Keratinocyte (primary cell): ENCODE measurements around the gene AHNAK2. TPM values are rescaled to one million over a fixed set of nuclear protein-coding genes. Genes with fewer than 3 reads are reported as not detected.

Experiments
- DNase-seq: peaks from one replicate; pipeline ENCODE4 v3.0.0-alpha.2; 2011; ENCODE audit warnings: low read depth, missing footprints, low spot score
- FAIRE-seq: peaks from 2 replicates; lab custom pipeline; 2011; peaks lifted over from hg19 to GRCh38; lab: Jason Lieb, UNC
- H2AFZ ChIP-seq: 2 replicates; pipeline ENCODE4 v1.6.0; 2012; ENCODE audit warnings: low read length, control low read depth, inconsistent platforms; ENCODE audit not compliant: control insufficient read depth
- H3K27ac ChIP-seq: 2 replicates; pipeline ENCODE4 v1.5.1; 2011; ENCODE audit warnings: low read length; ENCODE audit not compliant: control insufficient read depth, insufficient read depth
- H3K27me3 ChIP-seq: 3 replicates; pipeline ENCODE4 v1.6.0; 2011; ENCODE audit warnings: low read length; ENCODE audit not compliant: control insufficient read depth, insufficient read depth; ENCODE audit errors: extremely low read depth
- H3K36me3 ChIP-seq, 2 experiments: 2 replicates in 1 of 2; 3 replicates in 1 of 2; pipeline ENCODE4 v1.5.1; 2011; ENCODE audit warnings: low read length in 2 of 2, mild to moderate bottlenecking in 1 of 2; ENCODE audit not compliant: control insufficient read depth in 2 of 2, insufficient read depth in 2 of 2; ENCODE audit errors: extremely low read depth in 1 of 2
- H3K4me1 ChIP-seq: 3 replicates; pipeline ENCODE4 v1.5.1; 2011; ENCODE audit warnings: low read length; ENCODE audit not compliant: control insufficient read depth, insufficient read depth; ENCODE audit errors: extremely low read depth
- H3K4me2 ChIP-seq: 3 replicates; pipeline ENCODE4 v1.6.0; 2011; ENCODE audit warnings: low read depth, low read length; ENCODE audit not compliant: control insufficient read depth, insufficient read depth; ENCODE audit errors: extremely low read depth
- H3K4me3 ChIP-seq, 3 experiments: fragments of 200-600 bp in 1 of 3; sonication (generic) in 1 of 3; 2 replicates in 2 of 3; 3 replicates in 1 of 3; pipeline ENCODE4 v1.5.1; 2011 to 2016; ENCODE audit warnings: low read length in 3 of 3, mild to moderate bottlenecking in 3 of 3, control low read depth in 2 of 3, inconsistent platforms in 1 of 3, low read depth in 1 of 3, mixed read lengths in 1 of 3, mixed run types in 1 of 3, moderate library complexity in 1 of 3; ENCODE audit not compliant: control insufficient read depth in 2 of 3, insufficient read depth in 2 of 3; ENCODE audit errors: extremely low read depth in 1 of 3
- H3K79me2 ChIP-seq: 2 replicates; pipeline ENCODE4 v1.6.0; 2012; ENCODE audit warnings: low read length; ENCODE audit not compliant: control insufficient read depth, insufficient read depth
- H3K9ac ChIP-seq: 3 replicates; pipeline ENCODE4 v1.6.0; 2011; ENCODE audit warnings: low read length; ENCODE audit not compliant: control insufficient read depth, insufficient read depth; ENCODE audit errors: extremely low read depth
- H3K9me1 ChIP-seq: 3 replicates; pipeline ENCODE4 v1.6.0; 2011; ENCODE audit warnings: low read length; ENCODE audit not compliant: control insufficient read depth, insufficient read depth; ENCODE audit errors: extremely low read depth
- H3K9me3 ChIP-seq: 2 replicates; pipeline ENCODE4 v1.5.1; 2012; ENCODE audit warnings: low read depth, low read length; ENCODE audit not compliant: control insufficient read depth
- H4K20me1 ChIP-seq: 3 replicates; pipeline ENCODE4 v1.6.0; 2011; ENCODE audit warnings: low read length; ENCODE audit not compliant: control insufficient read depth, insufficient read depth; ENCODE audit errors: extremely low read depth
- EZH2 ChIP-seq: IDR thresholded peaks from one replicate; pipeline ENCODE4 v1.6.1; 2012; ENCODE audit warnings: inconsistent platforms, mild to moderate bottlenecking, low read length, moderate library complexity
- dilution Hi-C: fragments of 300-500 bp; cut with MboI; formaldehyde crosslinking; loops from one replicate; pipeline ENCODE4 v1.7.0; 2020; ENCODE audit warnings: low sequenced_read_pairs; ENCODE audit not compliant: extremely low pct_ligation_motif_present
- polyA plus RNA-seq, 5 experiments: library from polyadenylated mRNA; depleted of rRNA in 3 of 5; stranded (reverse) in 3 of 5; stranded (forward) in 1 of 5; unstranded in 1 of 5; fragments of >200 nt; gene quantifications; 1 replicate in 1 of 5; 2 replicates in 3 of 5; 3 replicates in 1 of 5; pipeline versions ENCODE4 v1.2.1 to v1.2.3, GENCODE V29; 2011 to 2012; ENCODE audit warnings: missing spikeins in 2 of 5, low read depth in 1 of 5, low replicate concordance in 1 of 5
- TF ChIP-seq, protein P1 (sequence below), 3 experiments: IDR thresholded peaks in 1 of 3; conservative IDR thresholded peaks in 1 of 3; optimal IDR thresholded peaks in 1 of 3; 2 replicates in 2 of 3; 3 replicates in 1 of 3; pipeline versions ENCODE3 to v1.5.1; 2011; ENCODE audit warnings: low read length in 3 of 3, mild to moderate bottlenecking in 3 of 3, moderate library complexity in 2 of 3, control low read depth in 1 of 3, inconsistent platforms in 1 of 3; ENCODE audit not compliant: insufficient read depth in 2 of 3; ENCODE audit errors: extremely low read depth in 1 of 3

The AHNAK2 gene
- polyA plus RNA-seq, 1 donor (not counting 4 experiments of a cell fraction or from before 2014, with no cell fraction given), result 164 TPM

- H3K36me3 ChIP-seq, result peaks cover 0 to 18% of the 10 kb centered on the region in 2 experiments
- peaks cover 6% of the 10 kb centered on the region for H3K9me1 ChIP-seq
- FAIRE-seq, result no peak
- peak overlapping the region; percentile 68 to 91 (median 90) for H3K4me3 ChIP-seq
- H2AFZ ChIP-seq, result no peak overlapping the region
- H3K9ac ChIP-seq, result peak overlapping the region; percentile 94
- peaks cover 72% of the 10 kb centered on the region for H3K4me1 ChIP-seq
- no peaks in the 10 kb centered on the region for H3K27me3 ChIP-seq
- H3K27ac ChIP-seq, result peak overlapping the region; percentile 92
- DNase-seq, result no peak
- peaks cover 65% of the 10 kb centered on the region for H3K79me2 ChIP-seq
- no peak for TF ChIP-seq EZH2
- TF ChIP-seq, protein P1, sequence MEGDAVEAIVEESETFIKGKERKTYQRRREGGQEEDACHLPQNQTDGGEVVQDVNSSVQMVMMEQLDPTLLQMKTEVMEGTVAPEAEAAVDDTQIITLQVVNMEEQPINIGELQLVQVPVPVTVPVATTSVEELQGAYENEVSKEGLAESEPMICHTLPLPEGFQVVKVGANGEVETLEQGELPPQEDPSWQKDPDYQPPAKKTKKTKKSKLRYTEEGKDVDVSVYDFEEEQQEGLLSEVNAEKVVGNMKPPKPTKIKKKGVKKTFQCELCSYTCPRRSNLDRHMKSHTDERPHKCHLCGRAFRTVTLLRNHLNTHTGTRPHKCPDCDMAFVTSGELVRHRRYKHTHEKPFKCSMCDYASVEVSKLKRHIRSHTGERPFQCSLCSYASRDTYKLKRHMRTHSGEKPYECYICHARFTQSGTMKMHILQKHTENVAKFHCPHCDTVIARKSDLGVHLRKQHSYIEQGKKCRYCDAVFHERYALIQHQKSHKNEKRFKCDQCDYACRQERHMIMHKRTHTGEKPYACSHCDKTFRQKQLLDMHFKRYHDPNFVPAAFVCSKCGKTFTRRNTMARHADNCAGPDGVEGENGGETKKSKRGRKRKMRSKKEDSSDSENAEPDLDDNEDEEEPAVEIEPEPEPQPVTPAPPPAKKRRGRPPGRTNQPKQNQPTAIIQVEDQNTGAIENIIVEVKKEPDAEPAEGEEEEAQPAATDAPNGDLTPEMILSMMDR (optimal IDR thresholded peaks at IDR 0.05 in 1 of 3, IDR thresholded peaks at IDR 0.05 in 1 of 3, conservative IDR thresholded peaks at IDR 0.05 in 1 of 3; ENCODE audit: extremely low read depth in 1 of 3, insufficient read depth in 2 of 3, low read length in 3 of 3), result no peak
- dilution Hi-C loops, result no loop called here
- peaks cover 23% of the 10 kb centered on the region for H4K20me1 ChIP-seq
- H3K4me2 ChIP-seq, result peak overlapping the region; percentile 100
- no peaks in the 10 kb centered on the region for H3K9me3 ChIP-seq
Observed at GRCh38 chr14:105019861-105020814, 42.0 kb upstream of the AHNAK2 start.

- Histone ChIP-seq H3K9ac (peak overlapping the region; percentile 39), H3K27ac (peak overlapping the region; percentile 25), H3K27me3 (no peaks in the 10 kb centered on the region), H3K4me2 (peak overlapping the region; percentile 100), H2AFZ (no peak overlapping the region), H3K4me3 (peak overlapping the region in 2 of 3 experiments; percentile 36 to 59), H4K20me1 (peaks cover 39% of the 10 kb centered on the region), H3K9me1 (peaks cover 6% of the 10 kb centered on the region), H3K79me2 (peaks cover 82% of the 10 kb centered on the region), H3K4me1 (peaks cover 71% of the 10 kb centered on the region), H3K9me3 (no peaks in the 10 kb centered on the region), H3K36me3 (peaks cover 0 to 18% of the 10 kb centered on the region in 2 experiments)
- dilution Hi-C loops, result no loop called here
- TF ChIP-seq, protein P1 (optimal IDR thresholded peaks at IDR 0.05 in 1 of 3, IDR thresholded peaks at IDR 0.05 in 1 of 3, conservative IDR thresholded peaks at IDR 0.05 in 1 of 3; ENCODE audit: extremely low read depth in 1 of 3, insufficient read depth in 2 of 3, low read length in 3 of 3), result no peak
- no peak for TF ChIP-seq EZH2
- no peak for DNase-seq
- FAIRE-seq, result no peak
Observed at GRCh38 chr14:105018414-105018813, 40.2 kb upstream of the AHNAK2 start.
